GM12801 (cell line): Measurements from ENCODE around the gene KRTAP4-11.

Experiments
- TF ChIP-seq, protein P1 (sequence below): IDR thresholded peaks from one replicate; pipeline ENCODE4 v1.5.1; 2011; ENCODE audit warnings: control low read depth; ENCODE audit not compliant: insufficient read length; ENCODE audit errors: extremely low read depth

The KRTAP4-11 gene

DNA sequence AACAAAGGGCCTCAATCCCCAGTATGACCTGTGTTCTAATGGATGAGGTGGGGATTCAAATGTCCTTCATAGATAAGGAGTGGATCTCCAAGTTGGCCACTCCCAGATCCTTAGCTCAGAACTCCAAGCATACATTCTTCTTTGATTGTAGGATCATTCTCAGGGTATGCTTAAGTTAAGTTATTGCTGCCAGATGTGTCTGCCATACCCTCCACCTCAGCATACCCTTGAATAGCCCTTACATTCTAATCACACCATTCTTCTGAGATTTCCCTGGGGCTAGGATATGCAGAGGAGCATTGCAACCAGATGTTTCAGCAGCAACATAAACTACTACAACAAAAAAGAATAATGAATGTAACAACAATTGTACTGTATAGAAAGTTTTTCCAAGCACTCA lies 50.9 kb downstream of the KRTAP4-11 start:
- TF ChIP-seq, protein P1, sequence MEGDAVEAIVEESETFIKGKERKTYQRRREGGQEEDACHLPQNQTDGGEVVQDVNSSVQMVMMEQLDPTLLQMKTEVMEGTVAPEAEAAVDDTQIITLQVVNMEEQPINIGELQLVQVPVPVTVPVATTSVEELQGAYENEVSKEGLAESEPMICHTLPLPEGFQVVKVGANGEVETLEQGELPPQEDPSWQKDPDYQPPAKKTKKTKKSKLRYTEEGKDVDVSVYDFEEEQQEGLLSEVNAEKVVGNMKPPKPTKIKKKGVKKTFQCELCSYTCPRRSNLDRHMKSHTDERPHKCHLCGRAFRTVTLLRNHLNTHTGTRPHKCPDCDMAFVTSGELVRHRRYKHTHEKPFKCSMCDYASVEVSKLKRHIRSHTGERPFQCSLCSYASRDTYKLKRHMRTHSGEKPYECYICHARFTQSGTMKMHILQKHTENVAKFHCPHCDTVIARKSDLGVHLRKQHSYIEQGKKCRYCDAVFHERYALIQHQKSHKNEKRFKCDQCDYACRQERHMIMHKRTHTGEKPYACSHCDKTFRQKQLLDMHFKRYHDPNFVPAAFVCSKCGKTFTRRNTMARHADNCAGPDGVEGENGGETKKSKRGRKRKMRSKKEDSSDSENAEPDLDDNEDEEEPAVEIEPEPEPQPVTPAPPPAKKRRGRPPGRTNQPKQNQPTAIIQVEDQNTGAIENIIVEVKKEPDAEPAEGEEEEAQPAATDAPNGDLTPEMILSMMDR: no peak
